ENCODE data around the gene DNAH8. TPM values are rescaled to one million over a fixed set of nuclear protein-coding genes. Genes with fewer than 3 reads are reported as not detected.

The DNAH8 gene
- polyA plus RNA-seq, 3 donors: not detected

GRCh38 chr6:38853236-38853635, 138.1 kb downstream of the DNAH8 start:
- Histone ChIP-seq H3K4me1 (ENCODE audit: control insufficient read depth in 1 of 2, insufficient read depth in 2 of 2, low read length in 2 of 2) (no peaks in the 10 kb centered on the region), H4K20me1 (ENCODE audit: insufficient read depth, low read length) (no peaks in the 10 kb centered on the region), H3K36me3 (replicated peaks in 1 of 2; ENCODE audit: control insufficient read depth in 1 of 2, insufficient read depth in 2 of 2, low read length in 2 of 2) (no peaks in the 10 kb centered on the region), H3K9ac (ENCODE audit: insufficient read depth, low read length, poor library complexity, severe bottlenecking) (no peak overlapping the region), H3K27ac (ENCODE audit: low read depth in 1 of 2, low read length in 2 of 2) (no peak overlapping the region), H2AFZ (ENCODE audit: insufficient read depth, low read depth, low read length, poor library complexity, severe bottlenecking) (no peak overlapping the region), H3K9me3 (replicated peaks in 1 of 2; ENCODE audit: control insufficient read depth in 1 of 2, insufficient read depth in 1 of 2, low read length in 2 of 2) (no peaks in the 10 kb centered on the region), H3K4me2 (replicated peaks; ENCODE audit: extremely low read depth, low read length, poor library complexity, severe bottlenecking) (no peak overlapping the region), H3K27me3 (ENCODE audit: control insufficient read depth in 2 of 2, insufficient read depth in 2 of 2, low read length in 2 of 2) (peaks cover 4 to 7% of the 10 kb centered on the region in 2 donors), H3K79me2 (ENCODE audit: insufficient read depth, low read length) (no peaks in the 10 kb centered on the region), H3K4me3 (replicated peaks in 1 of 3; ENCODE audit: low read depth in 2 of 3, low read length in 3 of 3) (no peak overlapping the region)
- TF ChIP-seq CTCF (IDR thresholded peaks at IDR 0.05): no peak
- H3K4me3 Mint-ChIP-seq: no peak overlapping the region
- H3K36me3 Mint-ChIP-seq: no peaks in the 10 kb centered on the region
- no peak overlapping the region for H3K27ac Mint-ChIP-seq
- intact Hi-C loops (cut with micrococcal nuclease): no loop called here
- H3K4me1 Mint-ChIP-seq: no peaks in the 10 kb centered on the region
- no peak for DNase-seq
- WGBS (ENCODE audit: insufficient coverage): no CpG with 5 or more reads among the region's 2 CpGs
- no peaks in the 10 kb centered on the region for H3K9me3 Mint-ChIP-seq
- H3K27me3 Mint-ChIP-seq (ENCODE audit: low read depth in 3 of 3): peaks cover 0 to 13% (median 6%) of the 10 kb centered on the region in 3 donors

GRCh38 chr6:38856492-38856891, 141.4 kb downstream of the DNAH8 start:
- Histone ChIP-seq H3K36me3 (replicated peaks in 1 of 2; ENCODE audit: control insufficient read depth in 1 of 2, insufficient read depth in 2 of 2, low read length in 2 of 2) (no peaks in the 10 kb centered on the region), H3K27ac (ENCODE audit: low read depth in 1 of 2, low read length in 2 of 2) (no peak overlapping the region), H3K27me3 (ENCODE audit: control insufficient read depth in 2 of 2, insufficient read depth in 2 of 2, low read length in 2 of 2) (peaks cover 3 to 4% of the 10 kb centered on the region in 2 donors), H3K9ac (ENCODE audit: insufficient read depth, low read length, poor library complexity, severe bottlenecking) (no peak overlapping the region), H3K4me3 (replicated peaks in 1 of 3; ENCODE audit: low read depth in 2 of 3, low read length in 3 of 3) (no peak overlapping the region), H3K79me2 (ENCODE audit: insufficient read depth, low read length) (no peaks in the 10 kb centered on the region), H3K4me1 (ENCODE audit: control insufficient read depth in 1 of 2, insufficient read depth in 2 of 2, low read length in 2 of 2) (no peaks in the 10 kb centered on the region), H4K20me1 (ENCODE audit: insufficient read depth, low read length) (no peaks in the 10 kb centered on the region), H3K4me2 (replicated peaks; ENCODE audit: extremely low read depth, low read length, poor library complexity, severe bottlenecking) (no peak overlapping the region), H3K9me3 (replicated peaks in 1 of 2; ENCODE audit: control insufficient read depth in 1 of 2, insufficient read depth in 1 of 2, low read length in 2 of 2) (no peaks in the 10 kb centered on the region), H2AFZ (ENCODE audit: insufficient read depth, low read depth, low read length, poor library complexity, severe bottlenecking) (no peak overlapping the region)
- Mint-ChIP-seq H3K36me3 (no peaks in the 10 kb centered on the region), H3K4me3 (no peak overlapping the region), H3K4me1 (no peaks in the 10 kb centered on the region), H3K27me3 (ENCODE audit: low read depth in 3 of 3) (peaks cover 0 to 7% (median 3%) of the 10 kb centered on the region in 3 donors), H3K9me3 (no peaks in the 10 kb centered on the region), H3K27ac (no peak overlapping the region)
- TF ChIP-seq CTCF (IDR thresholded peaks at IDR 0.05): no peak
- intact Hi-C loops (cut with micrococcal nuclease): no loop called here
- DNase-seq: no peak
- WGBS (ENCODE audit: insufficient coverage): 90% methylated on average over 2 of the region's 2 CpGs

Data from CD14-positive monocyte (primary cell).